Heart left ventricle (tissue), 16 donors: ENCODE measurements around the gene SRPX. TPM values are rescaled to one million over a fixed set of nuclear protein-coding genes. Genes with fewer than 3 reads are reported as not detected.

Experiments
- ATAC-seq, 4 donors: fragments of 200-7000 bp; cut with Tn5 transposase; one replicate each; pipeline ENCODE4 v1.9.1; 2020 to 2022; ENCODE audit warnings: moderate library complexity in 4 of 4, mild to moderate bottlenecking in 3 of 4, moderate number of reproducible peaks in 1 of 4
- DNase-seq, 5 donors: peaks; one replicate each; pipeline ENCODE4 v3.0.0-alpha.2; 2020
- H3K27ac ChIP-seq, 12 donors: fragments of 200-600 bp; sonication (generic) in 4 of 12; one replicate each; pipeline versions ENCODE4 v1.5.0 to v1.8.0; 2016 to 2022; ENCODE audit warnings: mild to moderate bottlenecking in 2 of 12
- H3K27me3 ChIP-seq, 9 donors: fragments of 200-600 bp; sonication (generic) in 2 of 9; one replicate each; pipeline versions ENCODE4 v1.5.1 to v1.8.0; 2016 to 2022; ENCODE audit warnings: mild to moderate bottlenecking in 3 of 9
- H3K36me3 ChIP-seq, 9 donors: fragments of 200-600 bp; sonication (generic) in 2 of 9; one replicate each; pipeline versions ENCODE4 v1.5.0 to v1.8.0; 2018 to 2022; ENCODE audit warnings: mild to moderate bottlenecking in 2 of 9
- H3K4me1 ChIP-seq, 12 donors: fragments of 200-600 bp; sonication (generic) in 4 of 12; one replicate each; pipeline versions ENCODE4 v1.5.0 to v1.8.0; 2016 to 2022; ENCODE audit warnings: mild to moderate bottlenecking in 3 of 12
- H3K4me3 ChIP-seq, 12 donors: fragments of 200-600 bp; sonication (generic) in 4 of 12; one replicate each; pipeline versions ENCODE4 v1.5.0 to v1.8.0; 2017 to 2022; ENCODE audit warnings: mild to moderate bottlenecking in 9 of 12, moderate library complexity in 4 of 12
- H3K9me3 ChIP-seq, 12 donors: fragments of 200-600 bp; sonication (generic) in 4 of 12; one replicate each; pipeline versions ENCODE4 v1.5.0 to v1.8.0; 2016 to 2022; ENCODE audit warnings: mild to moderate bottlenecking in 1 of 12
- POLR2A ChIP-seq, 2 donors: fragments of 450-650 bp; IDR thresholded peaks; one replicate each; pipeline ENCODE4 v1.6.1; 2017; ENCODE audit warnings: antibody characterized with exemption in 2 of 2, mild to moderate bottlenecking in 2 of 2, moderate library complexity in 2 of 2
- WGBS, 4 donors: extraction: QIAGEN DNeasy Blood & Tissue Kit in 2 of 4; methylation state at CpG; one replicate each; pipeline versions ENCODE4 v1.1.5 to v1.1.7; 2013 to 2018; 5-methylcytosine and 5-hydroxymethylcytosine counted together
- intact Hi-C, 10 donors: fragments of 100-400 bp; cut with DNase I; formaldehyde crosslinking; loops; one replicate each; pipeline versions ENCODE4 v1.11.1 to v1.14.2; 2022
- long read RNA-seq, 3 donors: library from polyadenylated mRNA; unstranded; transcript quantifications; one replicate each; pipeline ENCODE4 v2.0.0, GENCODE V29; 2020 to 2021
- polyA plus RNA-seq, 2 donors: library from polyadenylated mRNA; stranded (reverse); fragments of 200-250 nt; gene quantifications; one replicate each; pipeline ENCODE4 v1.2.3, GENCODE V29; 2013
- total RNA-seq, 9 donors: library from RNA; depleted of rRNA in 2 of 9; stranded (reverse); fragments of >200 nt in 2 of 9; fragmentation: NEBNext Ultra II Directional in 3 of 9; extraction: Animal tissue kit (Norgen Biotek cat#: 25700) in 3 of 9; gene quantifications; one replicate each; pipeline versions ENCODE4 v1.1.0 to v1.2.4, GENCODE V29; 2016 to 2023
- TF ChIP-seq, protein P1 (sequence below), 12 donors: fragments of 200-600 bp; sonication (generic) in 4 of 12; IDR thresholded peaks; one replicate each; pipeline versions ENCODE4 v1.5.0 to v1.8.0; 2018 to 2022; ENCODE audit warnings: antibody characterized with exemption in 12 of 12, mild to moderate bottlenecking in 5 of 12
- donor health status: ischemic (EF 13 %, LVEDD 7.1; RV severe dilation, severe dysfunction).
- donor health status: healthy with polysubstance abuse.
- donor health status: DM: no; HTN: yes; CAD: no.
- donor health status: DM: no; HTN: no; CAD: no.
- donor health status: ischemic (EF 25% LVEDD 6.9; RV normal size, moderate dysfunction).
- donor health status: ischemic (EF 25% LVEDD 5.7; RV mildly dilated, moderate dysfunction).
- donor health status: healthy.
- donor health status: DM: yes; HTN: yes; CAD: no.
- donor health status: ischemic (EF 35%, LVEDD 5.7; RV mildly dilated, moderate dysfunction).
- donor health status: nonischemic (EF 11% LVEDD 7.7; RV severe dilation, severe dysfunction).
- donor health status: DM: yes; HTN: yes; CAD: no.
- donor health status: PGD.
- donor health status: ischemic (EF 29% LVEDD 5.4; RV normal size, mild dysfunction).
- donor health status: nonischemic (EF 23%, LVEDD 6.1; RV moderate dilation, normal function).

The SRPX gene, protein sequence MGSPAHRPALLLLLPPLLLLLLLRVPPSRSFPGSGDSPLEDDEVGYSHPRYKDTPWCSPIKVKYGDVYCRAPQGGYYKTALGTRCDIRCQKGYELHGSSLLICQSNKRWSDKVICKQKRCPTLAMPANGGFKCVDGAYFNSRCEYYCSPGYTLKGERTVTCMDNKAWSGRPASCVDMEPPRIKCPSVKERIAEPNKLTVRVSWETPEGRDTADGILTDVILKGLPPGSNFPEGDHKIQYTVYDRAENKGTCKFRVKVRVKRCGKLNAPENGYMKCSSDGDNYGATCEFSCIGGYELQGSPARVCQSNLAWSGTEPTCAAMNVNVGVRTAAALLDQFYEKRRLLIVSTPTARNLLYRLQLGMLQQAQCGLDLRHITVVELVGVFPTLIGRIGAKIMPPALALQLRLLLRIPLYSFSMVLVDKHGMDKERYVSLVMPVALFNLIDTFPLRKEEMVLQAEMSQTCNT
- 10 to 100 TPM; 38.2 to 85.2 (median 53.8) TPM for total RNA-seq
- 100 to 1,000 TPM in 1 of 2 donors, 10 to 100 TPM in 1; 45.0 to 137 TPM for polyA plus RNA-seq
- long read RNA-seq, donor 1, transcript SRPX-205 (9 exons, 1,780 nt), result minor isoform, 5 of 126 reads
- long read RNA-seq, donor 1, transcript SRPX-201 (10 exons, 1,874 nt), result major isoform, 96 of 126 reads
- long read RNA-seq, donor 1, transcript SRPX-206 (9 exons, 1,842 nt), result minor isoform, 12 of 126 reads
- long read RNA-seq, donor 1, partial matches to known transcripts, result 12 of 126 reads
- long read RNA-seq, donor 1, other reads (novel, unspliced or antisense), result 1 of 126 reads
- long read RNA-seq, donor 2, transcript SRPX-201 (10 exons, 1,874 nt), result major isoform, 502 of 607 reads
- long read RNA-seq, donor 2, transcript SRPX-205 (9 exons, 1,780 nt), result minor isoform, 15 of 607 reads
- long read RNA-seq, donor 2, transcript SRPX-206 (9 exons, 1,842 nt), result minor isoform, 36 of 607 reads
- long read RNA-seq, donor 2, partial matches to known transcripts, result 23 of 607 reads
- long read RNA-seq, donor 2, other reads (novel, unspliced or antisense), result 30 of 607 reads
- long read RNA-seq, donor 3, transcript SRPX-201 (10 exons, 1,874 nt), result major isoform, 63 of 75 reads
- long read RNA-seq, donor 3, transcript SRPX-206 (9 exons, 1,842 nt), result minor isoform, 5 of 75 reads
- long read RNA-seq, donor 3, partial matches to known transcripts, result 3 of 75 reads
- long read RNA-seq, donor 3, other reads (novel, unspliced or antisense), result 2 of 75 reads

DNA sequence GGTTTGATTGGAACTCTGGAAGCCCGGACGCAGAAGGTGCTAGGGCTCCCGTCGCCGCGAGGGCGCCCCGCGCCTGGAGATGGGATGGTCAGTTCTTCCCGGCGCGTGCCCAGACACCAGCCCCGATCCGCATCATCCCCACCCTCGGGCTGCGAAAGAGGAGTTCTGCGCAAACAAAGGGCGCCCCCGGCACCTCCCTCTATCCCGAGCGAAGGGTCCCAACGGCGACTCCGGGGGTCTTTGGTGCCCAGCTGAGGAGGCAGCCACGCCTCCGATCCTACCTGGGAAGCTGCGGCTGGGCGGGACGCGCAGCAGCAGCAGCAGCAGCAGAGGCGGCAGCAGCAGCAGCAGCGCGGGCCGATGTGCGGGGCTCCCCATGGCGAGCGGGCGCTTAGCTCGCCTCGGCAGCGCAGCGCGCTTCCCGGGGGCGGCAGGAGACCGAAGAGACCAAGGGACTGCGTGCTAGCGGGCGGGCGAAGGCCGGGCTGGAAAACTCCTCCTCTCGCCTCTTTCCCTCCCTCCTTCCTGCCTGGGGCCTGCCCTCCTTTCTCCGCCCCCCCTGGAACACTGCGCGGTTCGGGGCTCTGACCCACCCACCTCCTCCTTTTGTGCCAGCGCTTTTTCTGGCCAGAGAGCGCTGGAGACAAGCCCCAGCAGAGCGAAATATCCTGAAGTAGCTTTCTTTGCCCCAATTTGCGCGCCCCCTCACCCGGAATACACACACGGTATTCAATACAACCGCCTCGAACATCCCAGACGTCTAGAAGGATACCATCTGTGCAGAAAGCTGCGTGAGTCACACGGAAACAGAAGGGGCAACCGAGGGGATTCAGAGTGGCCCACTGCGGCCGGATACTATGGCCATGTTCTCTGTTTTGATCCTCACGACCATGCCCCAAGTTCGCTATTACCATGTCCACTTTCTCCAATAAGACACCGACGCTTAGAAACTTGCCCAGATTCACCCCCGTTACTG is at the start of gene SRPX:
Gene SRPX (minus strand): TSS at position 457 of the 976 bp plus-strand sequence. CDS start 79 bp downstream, at position 378.
- H3K36me3 ChIP-seq, result no peaks in the 10 kb centered on the region
- intact Hi-C loops, result no loop called here
- H3K4me1 ChIP-seq, result no peaks in the 10 kb centered on the region
- TF ChIP-seq POLR2A (IDR thresholded peaks at IDR 0.05), result no peak
- TF ChIP-seq, protein P1, sequence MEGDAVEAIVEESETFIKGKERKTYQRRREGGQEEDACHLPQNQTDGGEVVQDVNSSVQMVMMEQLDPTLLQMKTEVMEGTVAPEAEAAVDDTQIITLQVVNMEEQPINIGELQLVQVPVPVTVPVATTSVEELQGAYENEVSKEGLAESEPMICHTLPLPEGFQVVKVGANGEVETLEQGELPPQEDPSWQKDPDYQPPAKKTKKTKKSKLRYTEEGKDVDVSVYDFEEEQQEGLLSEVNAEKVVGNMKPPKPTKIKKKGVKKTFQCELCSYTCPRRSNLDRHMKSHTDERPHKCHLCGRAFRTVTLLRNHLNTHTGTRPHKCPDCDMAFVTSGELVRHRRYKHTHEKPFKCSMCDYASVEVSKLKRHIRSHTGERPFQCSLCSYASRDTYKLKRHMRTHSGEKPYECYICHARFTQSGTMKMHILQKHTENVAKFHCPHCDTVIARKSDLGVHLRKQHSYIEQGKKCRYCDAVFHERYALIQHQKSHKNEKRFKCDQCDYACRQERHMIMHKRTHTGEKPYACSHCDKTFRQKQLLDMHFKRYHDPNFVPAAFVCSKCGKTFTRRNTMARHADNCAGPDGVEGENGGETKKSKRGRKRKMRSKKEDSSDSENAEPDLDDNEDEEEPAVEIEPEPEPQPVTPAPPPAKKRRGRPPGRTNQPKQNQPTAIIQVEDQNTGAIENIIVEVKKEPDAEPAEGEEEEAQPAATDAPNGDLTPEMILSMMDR (IDR thresholded peaks at IDR 0.05), result no peak
- H3K27ac ChIP-seq, result peak within 1 kb of the TSS in 10 of 12 donors; percentile 46 to 77 (median 68)
- ATAC-seq, result peak; percentile 62 to 87 (median 81)
- H3K4me3 ChIP-seq, result peak within 1 kb of the TSS; percentile 7 to 75 (median 60)
- no peaks in the 10 kb centered on the region for H3K9me3 ChIP-seq
- peaks cover 0 to 65% (median 0%) of the 10 kb centered on the region in 9 donors for H3K27me3 ChIP-seq
- DNase-seq, result peak; percentile 24 to 71 (median 51)
- 3 to 39% (median 17%) methylated on average over 46 to 76 of the region's 76 CpGs for WGBS, 4 donors

DNA sequence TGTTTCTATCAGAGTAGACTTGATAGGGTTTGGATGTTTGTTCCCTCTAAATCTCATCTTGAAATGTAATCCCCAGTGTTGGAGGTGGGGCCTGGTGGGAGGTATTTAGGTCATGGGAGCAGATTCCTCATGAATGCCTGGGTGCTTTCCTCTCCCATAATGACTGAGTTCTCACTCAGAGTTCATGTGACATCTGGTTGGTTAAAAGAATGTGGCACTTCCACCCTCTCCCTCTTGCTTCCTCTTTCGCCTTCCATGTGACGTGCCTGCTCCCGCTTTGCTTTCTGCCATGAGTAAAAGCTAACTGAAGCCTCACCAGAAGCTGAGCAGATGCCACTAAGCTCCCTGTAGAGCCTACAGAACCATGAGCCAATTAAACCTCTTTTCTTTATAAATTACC is 47.3 kb upstream of the SRPX start:
- no peaks in the 10 kb centered on the region for H3K36me3 ChIP-seq
- DNase-seq, result no peak
- no peak overlapping the region for H3K4me3 ChIP-seq
- H3K27me3 ChIP-seq, result no peaks in the 10 kb centered on the region
- intact Hi-C loops, result no loop called here
- TF ChIP-seq POLR2A (IDR thresholded peaks at IDR 0.05), result no peak
- TF ChIP-seq, protein P1 (IDR thresholded peaks at IDR 0.05), result no peak
- H3K9me3 ChIP-seq, result no peaks in the 10 kb centered on the region
- peaks cover 0 to 6% (median 0%) of the 10 kb centered on the region in 12 donors for H3K4me1 ChIP-seq
- 73 to 98% (median 91%) methylated on average over 3 of the region's 3 CpGs for WGBS, 4 donors
- ATAC-seq, result no peak
- no peak overlapping the region for H3K27ac ChIP-seq

DNA sequence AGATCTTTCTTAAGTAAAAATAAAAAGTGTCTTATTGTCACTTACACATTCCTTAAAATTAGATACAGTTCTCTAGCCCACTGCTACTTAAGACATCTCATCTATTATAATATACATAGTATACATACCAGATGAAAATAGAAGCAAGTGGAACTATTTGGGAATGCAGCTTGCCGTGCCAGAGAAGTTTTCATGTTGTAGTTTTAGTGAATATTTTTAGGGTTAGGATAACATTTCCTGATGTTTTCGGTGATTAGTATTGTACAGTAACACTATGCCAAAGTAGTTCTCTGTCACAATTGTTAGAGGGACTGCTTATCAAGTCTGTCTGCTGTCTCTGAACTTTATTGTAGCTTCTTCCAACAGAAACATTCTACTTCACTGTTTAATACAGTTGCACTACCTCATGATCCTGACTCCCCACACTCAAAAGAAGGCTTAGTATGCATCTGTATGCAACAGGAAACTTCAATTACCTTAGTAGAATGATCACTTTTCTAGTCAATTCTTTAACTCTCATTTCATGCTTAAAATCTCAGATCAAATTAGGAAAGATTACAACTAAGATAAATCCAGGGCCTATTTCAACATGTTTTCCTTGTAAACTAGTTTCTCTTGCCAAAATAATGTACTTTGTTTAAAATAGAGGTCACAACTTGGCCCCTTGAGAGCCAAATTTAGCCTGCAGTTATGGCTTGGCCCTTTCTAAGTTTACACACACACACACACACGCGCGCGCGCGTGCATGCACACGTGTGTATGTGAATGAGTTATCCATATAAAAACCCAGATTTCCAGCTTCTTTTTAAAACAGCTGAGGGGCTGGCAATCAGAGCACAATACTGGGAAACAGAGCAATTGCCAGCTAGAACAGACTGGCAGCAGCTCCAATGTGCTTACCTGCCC is 42.3 kb upstream of the SRPX start:
- no peak for TF ChIP-seq POLR2A (IDR thresholded peaks at IDR 0.05)
- TF ChIP-seq, protein P1 (IDR thresholded peaks at IDR 0.05), result no peak
- Histone ChIP-seq H3K4me3 (no peak overlapping the region), H3K4me1 (no peaks in the 10 kb centered on the region), H3K36me3 (no peaks in the 10 kb centered on the region), H3K27ac (peak overlapping the region in 1 of 12 donors; percentile 1), H3K9me3 (no peaks in the 10 kb centered on the region), H3K27me3 (no peaks in the 10 kb centered on the region)
- intact Hi-C loops, result loop anchor here in 1 of 10 donors (5.0 kb wide), 1 partner anchor 36 kb away; no protein-coding TSS in a partner anchor
- 60 to 77% (median 63%) methylated on average over 9 of the region's 9 CpGs for WGBS, 4 donors
- ATAC-seq, result no peak
- no peak for DNase-seq
